Hematopoietic multipotent progenitor cell treated with erythropoietin and hydrocortisone succinate and interleukin-3 and kit ligand, for 6 days (in vitro differentiated cells): Measurements from ENCODE around the gene TENT5A.

ENCODE experiments used
- DNase-seq: peaks from one replicate; pipeline ENCODE4 v3.0.0-alpha.2; 2015

Gene TENT5A

DNA sequence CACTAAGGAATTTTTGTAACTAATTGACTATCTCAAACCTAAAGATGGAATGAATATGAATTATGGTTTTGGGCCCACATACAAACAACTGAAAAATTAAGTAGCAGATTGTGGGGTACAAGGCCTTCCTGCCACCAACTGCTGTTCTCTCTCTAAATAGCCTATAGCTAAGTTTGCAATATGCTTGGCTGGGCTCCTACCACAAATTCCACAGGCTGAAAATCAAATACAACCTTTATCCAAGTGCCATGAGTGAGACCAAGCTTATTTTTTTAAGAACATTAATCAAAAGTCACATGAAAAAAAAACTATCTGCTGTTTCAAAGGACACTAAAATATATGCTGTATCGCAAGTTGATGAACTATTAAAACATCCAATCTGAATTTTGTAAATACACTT, 52.1 kb downstream of the TENT5A start:
- DNase-seq: no peak

GRCh38 chr6:81697559-81697958, 54.9 kb downstream of the TENT5A start:
- DNase-seq: no peak

DNA sequence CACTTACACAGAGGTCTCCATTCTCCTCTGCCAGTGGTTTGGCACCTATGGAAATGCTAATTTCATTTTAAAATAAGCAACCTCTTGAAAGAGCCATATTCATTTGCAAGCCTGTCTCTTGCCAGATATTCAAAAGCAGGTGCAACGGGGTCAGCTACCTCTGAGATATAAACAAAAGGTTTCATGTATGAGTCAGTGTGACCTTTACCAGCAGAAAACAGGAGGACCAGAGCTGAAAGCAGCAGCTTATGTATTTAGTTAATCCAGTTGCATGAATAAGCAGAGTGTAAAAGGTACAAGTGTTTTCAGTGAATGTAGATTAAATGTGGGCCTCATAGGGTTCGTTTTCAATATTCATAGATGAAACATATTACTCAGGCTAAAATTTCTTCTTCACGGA, 56.0 kb downstream of the TENT5A start:
- DNase-seq: no peak
